GM19193 (cell line): ENCODE data around the gene SBF2.

Source experiments
- POLR2A ChIP-seq: IDR thresholded peaks from 4 replicates; pipeline ENCODE4 v1.6.1; 2011; ENCODE audit not compliant: insufficient read depth, insufficient read length; ENCODE audit errors: extremely low read depth

The SBF2 gene

GRCh38 chr11:9804419-9804902 lies 489.6 kb downstream of the SBF2 start:
- no peak for TF ChIP-seq POLR2A

GRCh38 chr11:9803685-9804418 lies 490.2 kb downstream of the SBF2 start:
- TF ChIP-seq POLR2A: no peak

- TF ChIP-seq POLR2A: no peak
Measured at GRCh38 chr11:9802291-9802861, 491.6 kb downstream of the SBF2 start.

GRCh38 chr11:9799886-9800285 lies 494.1 kb downstream of the SBF2 start:
- TF ChIP-seq POLR2A: no peak

GRCh38 chr11:9797300-9797699 lies 496.7 kb downstream of the SBF2 start:
- TF ChIP-seq POLR2A: no peak

- TF ChIP-seq POLR2A: no peak
Measured at GRCh38 chr11:9796854-9797253, 497.2 kb downstream of the SBF2 start.

- no peak for TF ChIP-seq POLR2A
Measured at GRCh38 chr11:9796266-9796665, 497.8 kb downstream of the SBF2 start.

- TF ChIP-seq POLR2A: no peak
Measured at GRCh38 chr11:9790703-9791102, 503.3 kb downstream of the SBF2 start.

GRCh38 chr11:9789910-9790309 lies 504.1 kb downstream of the SBF2 start:
- TF ChIP-seq POLR2A: no peak

- no peak for TF ChIP-seq POLR2A
Measured at GRCh38 chr11:9787981-9788521, 506.0 kb downstream of the SBF2 start.

- no peak for TF ChIP-seq POLR2A
Measured at GRCh38 chr11:9787260-9787659, 506.8 kb downstream of the SBF2 start.

- no peak for TF ChIP-seq POLR2A
Measured at GRCh38 chr11:9784602-9785315, 509.3 kb downstream of the SBF2 start.

- no peak for TF ChIP-seq POLR2A
Measured at GRCh38 chr11:9783986-9784385, 510.0 kb downstream of the SBF2 start.

- TF ChIP-seq POLR2A: no peak
Measured at GRCh38 chr11:9780929-9781328, 513.1 kb downstream of the SBF2 start.

- TF ChIP-seq POLR2A: no peak
Measured at GRCh38 chr11:9777525-9777924, 516.5 kb downstream of the SBF2 start.
